Amniotic stem cell (primary cell): ENCODE measurements around the gene LOXL3.
A peak's percentile ranks its signal among the peaks of the same experiment; 100 is the strongest.

ENCODE experiments used
- DNase-seq: peaks from one replicate; lab custom pipeline; 2025; lab: John Stamatoyannopoulos, UW

Gene LOXL3, protein sequence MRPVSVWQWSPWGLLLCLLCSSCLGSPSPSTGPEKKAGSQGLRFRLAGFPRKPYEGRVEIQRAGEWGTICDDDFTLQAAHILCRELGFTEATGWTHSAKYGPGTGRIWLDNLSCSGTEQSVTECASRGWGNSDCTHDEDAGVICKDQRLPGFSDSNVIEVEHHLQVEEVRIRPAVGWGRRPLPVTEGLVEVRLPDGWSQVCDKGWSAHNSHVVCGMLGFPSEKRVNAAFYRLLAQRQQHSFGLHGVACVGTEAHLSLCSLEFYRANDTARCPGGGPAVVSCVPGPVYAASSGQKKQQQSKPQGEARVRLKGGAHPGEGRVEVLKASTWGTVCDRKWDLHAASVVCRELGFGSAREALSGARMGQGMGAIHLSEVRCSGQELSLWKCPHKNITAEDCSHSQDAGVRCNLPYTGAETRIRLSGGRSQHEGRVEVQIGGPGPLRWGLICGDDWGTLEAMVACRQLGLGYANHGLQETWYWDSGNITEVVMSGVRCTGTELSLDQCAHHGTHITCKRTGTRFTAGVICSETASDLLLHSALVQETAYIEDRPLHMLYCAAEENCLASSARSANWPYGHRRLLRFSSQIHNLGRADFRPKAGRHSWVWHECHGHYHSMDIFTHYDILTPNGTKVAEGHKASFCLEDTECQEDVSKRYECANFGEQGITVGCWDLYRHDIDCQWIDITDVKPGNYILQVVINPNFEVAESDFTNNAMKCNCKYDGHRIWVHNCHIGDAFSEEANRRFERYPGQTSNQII

GRCh38 chr2:74553892-74554819, at the start of gene LOXL3, which contains the start of gene DOK1:
Gene LOXL3 (minus strand): TSS chr2:74553942. CDS start chr2:74552634, 1,308 bp downstream.
Gene DOK1 (plus strand): TSS chr2:74554720. CDS start chr2:74554755, 35 bp downstream.
- DNase-seq: peak; percentile 73

GRCh38 chr2:74602586-74603281, 49.0 kb upstream of the LOXL3 start:
- no peak for DNase-seq

- no peak for DNase-seq
Measured at GRCh38 chr2:74599676-74600075, 45.9 kb upstream of the LOXL3 start.

DNA sequence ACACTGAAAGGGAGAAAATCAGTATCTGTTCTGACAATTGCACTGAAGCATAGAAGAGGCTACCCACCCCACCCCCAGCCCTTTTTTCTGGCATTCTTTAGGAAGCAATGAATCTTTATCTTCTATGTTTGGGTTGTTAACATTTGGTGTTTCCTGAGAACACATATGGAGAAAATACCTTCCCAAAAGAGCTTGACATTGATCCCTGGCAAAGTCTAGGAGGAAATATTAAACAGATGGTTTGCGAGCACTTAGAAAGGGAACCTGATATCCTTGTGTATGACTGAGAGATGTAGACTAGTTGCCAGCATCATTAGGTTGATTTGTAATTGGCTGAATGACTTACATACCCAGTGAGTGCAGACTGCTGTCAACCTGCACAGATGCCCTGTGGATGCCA, 43.7 kb upstream of the LOXL3 start:
- DNase-seq: no peak

DNA sequence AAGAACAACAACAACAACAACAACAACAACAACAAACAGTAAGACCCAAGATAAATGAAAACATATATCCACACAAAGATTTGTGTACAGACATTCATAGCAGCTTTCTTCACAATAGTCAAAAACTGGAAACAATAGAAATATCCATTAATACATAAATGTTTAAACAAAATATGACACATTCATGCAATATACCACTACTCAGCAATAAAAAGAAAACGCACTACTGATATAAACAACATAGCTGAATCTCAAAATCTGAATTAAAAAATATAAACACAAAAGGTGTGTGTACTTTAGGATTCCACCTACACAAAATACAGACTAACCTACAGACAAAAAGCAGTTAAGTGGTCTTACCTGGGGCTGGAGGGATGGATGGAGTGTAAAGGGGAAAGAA, 42.8 kb upstream of the LOXL3 start:
- no peak for DNase-seq

- DNase-seq: no peak
Measured at GRCh38 chr2:74593826-74594772, 40.4 kb upstream of the LOXL3 start.

DNA sequence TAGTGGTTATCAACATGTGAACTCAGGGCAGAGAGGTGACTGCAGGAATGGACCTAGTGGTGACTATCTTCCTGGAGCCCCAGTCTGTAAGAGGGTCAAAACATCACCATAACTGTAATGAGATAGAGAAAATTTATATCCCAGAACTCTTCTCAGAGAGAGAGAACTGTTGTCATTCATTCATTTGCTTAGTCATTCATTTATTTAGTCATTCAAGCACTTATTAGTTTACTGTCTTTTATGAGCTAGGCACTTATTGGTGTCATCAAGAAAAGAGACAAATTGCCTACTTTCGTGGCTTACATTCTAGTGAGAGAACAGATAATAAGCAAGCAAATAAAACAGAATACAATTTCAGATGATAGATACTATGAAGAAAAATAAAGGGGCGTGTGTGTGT, 34.9 kb upstream of the LOXL3 start:
- no peak for DNase-seq

DNA sequence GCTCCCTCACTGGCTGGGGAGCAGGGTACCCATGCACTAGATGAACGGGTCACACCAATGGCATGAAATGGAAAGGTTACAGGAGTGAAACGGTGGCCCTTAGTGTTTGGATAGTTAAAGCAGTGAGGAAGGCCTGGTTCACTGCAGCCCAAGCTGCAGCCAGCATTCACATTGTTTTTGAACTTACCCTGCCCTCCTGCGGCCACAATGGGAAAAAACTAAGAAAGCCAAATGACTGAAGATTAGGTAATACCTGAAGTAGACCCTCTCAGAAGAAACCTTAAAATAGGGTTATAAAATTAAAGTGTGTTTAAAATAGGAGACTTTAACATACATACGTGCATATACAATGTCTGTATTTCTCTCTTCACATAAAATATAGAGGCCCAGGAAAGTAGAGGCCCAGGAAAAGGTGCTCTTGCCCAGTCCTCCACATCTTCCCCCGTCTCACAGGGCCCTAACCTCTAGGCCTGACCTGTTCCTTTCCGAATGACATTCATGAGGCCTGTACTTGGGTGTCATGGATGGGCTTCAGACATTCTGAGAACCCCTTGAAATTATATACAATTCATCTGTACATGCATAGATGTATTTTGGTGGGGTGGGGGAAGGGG, 34.0 kb upstream of the LOXL3 start:
- peak; percentile 30 for DNase-seq

DNA sequence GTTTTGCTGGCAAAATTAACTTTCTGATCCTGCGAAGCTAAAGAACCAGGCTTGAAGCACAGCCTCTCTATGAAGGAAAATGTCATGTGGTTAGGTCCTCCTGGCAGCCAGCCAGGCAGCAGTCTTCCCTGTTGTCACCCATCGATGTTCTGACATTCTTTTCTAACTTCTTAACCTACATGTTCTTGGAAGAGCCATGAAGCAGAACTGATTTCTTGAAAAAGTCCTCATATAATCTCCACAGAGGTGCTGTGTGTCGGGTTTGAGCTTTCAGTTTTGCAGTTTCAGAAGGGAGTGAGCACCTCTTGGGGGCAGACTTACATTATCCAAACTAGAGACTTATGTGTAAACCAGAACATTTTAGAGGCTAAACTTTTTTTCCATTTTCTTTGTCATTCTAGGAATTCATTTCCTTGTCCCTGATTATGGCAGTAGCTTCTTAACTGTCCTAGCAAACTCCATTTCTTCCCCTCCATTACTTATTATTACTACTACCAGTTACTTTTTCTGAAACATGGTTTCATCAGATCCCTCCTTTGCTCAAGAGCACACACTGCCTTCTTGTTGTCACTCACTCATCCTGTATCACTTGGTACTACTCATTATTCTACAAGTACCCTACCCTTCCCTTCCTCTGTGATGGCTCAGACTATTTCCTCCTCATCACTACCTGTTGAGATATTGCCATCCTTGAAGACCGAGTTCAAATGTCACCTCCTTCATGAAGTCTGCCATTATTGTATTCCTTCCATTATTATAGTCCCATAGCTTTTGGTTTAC, 31.9 kb upstream of the LOXL3 start:
- DNase-seq: no peak

- DNase-seq: no peak
Measured at GRCh38 chr2:74584088-74584645, 30.4 kb upstream of the LOXL3 start.

GRCh38 chr2:74583504-74583903, 29.8 kb upstream of the LOXL3 start:
- DNase-seq: no peak

DNA sequence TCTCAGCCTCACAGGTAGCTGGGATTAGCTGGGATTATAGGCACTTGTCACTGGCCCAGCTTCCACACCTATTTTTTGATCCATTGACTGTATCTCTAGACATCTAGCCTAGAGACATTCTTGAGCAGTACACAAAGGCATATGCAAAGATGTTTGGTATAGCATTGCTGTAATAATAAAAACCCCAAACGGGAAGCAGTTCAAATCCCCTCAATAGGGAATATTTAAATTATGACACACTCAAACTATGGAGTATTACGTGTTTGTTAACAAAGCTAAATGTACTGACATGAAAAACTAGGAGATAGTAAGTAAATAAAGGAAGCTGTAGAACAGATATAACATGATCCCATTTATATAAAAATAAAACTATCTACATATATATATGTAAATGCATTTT, 28.4 kb upstream of the LOXL3 start:
- no peak for DNase-seq

- no peak for DNase-seq
Measured at GRCh38 chr2:74581463-74581862, 27.7 kb upstream of the LOXL3 start.

DNA sequence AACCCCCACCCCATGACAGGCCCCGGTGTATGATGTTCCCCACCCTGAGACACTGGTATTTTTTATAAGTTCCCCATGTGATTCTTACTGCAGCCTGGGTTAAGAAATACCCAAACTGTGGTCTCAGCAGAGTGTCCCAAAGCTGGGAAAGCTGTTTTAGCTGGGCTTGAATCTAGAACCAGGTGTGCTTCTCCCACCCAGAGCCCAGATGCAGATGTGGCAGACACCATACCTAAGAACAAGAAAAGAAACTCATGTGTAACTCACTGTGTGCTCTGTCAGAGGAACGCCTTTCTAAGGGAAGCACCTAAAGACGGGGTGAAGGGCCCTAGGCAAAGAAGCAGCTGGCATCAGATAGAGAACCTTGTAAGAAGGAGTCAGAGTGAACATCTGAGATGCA, 24.7 kb upstream of the LOXL3 start:
- DNase-seq: no peak

GRCh38 chr2:74577448-74577847, 23.7 kb upstream of the LOXL3 start:
- no peak for DNase-seq

DNA sequence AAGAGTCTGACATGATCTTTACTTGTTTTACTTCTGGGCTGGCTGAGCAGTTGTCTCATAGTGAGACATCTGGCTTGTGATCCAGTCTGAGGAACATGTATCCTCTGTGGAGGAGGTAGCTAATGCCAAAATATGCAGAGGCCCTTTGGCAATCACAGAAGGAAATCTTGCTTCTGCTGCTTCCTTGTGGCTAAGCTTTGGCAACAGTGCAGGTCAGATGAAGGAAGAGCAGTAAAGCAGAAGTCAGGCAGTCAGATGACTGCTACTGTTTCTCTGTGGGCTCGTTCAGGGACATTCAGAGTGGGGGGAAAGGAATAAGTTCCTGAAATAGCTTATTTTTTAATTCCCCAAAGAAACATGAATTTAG, 23.1 kb upstream of the LOXL3 start:
- no peak for DNase-seq

DNA sequence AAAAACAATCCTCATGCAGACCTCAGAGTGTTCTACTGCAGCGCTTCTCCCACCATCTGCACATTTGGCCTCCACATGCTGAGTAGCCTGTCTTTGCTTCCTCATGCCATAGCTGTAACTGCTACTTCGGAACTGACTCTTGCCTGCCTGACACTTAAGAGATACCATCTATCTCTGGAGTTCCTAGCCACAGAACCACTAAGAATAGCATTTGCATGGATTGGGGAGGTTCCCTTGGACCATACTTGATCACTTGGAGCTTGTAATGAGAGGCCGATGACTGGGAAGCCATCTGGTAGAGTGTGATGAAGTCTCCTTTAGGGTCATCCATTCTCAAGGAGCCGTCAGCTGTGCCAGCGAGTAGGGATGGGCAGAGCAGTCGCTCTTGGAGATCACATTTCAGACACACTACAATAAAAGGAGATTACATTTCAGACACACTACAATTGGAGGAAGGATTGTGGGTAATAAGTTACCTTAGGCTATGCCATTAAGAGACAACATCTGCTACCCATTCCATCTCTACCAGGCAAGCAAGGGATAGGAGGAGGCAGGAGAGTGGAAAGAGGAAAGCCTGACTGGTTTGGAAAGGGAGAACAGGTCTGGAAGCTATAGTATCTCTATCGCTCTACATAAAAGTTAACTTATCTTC, 22.6 kb upstream of the LOXL3 start:
- no peak for DNase-seq

DNA sequence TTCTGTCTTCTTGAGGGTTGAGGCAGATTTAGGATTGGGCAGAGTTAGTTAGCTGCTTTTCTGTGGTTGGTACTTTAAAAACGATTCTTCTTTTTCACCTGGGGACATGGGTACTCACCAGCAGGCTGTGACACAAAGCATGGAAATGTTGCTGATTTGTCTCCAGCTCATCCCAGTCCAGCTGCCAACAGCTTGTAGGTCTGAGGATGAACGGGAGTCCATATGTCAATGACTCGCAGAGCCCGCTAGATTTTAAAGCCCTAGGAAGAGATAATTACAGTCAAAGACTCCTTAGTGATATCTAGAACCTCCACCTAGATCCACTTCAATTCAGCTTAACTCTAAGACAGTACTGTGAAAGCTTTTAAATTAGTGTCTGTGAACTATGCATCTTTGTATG, 21.6 kb upstream of the LOXL3 start:
- no peak for DNase-seq
